B cell (primary cell): Measurements from ENCODE around the gene BRF1. TPM values are rescaled to one million over a fixed set of nuclear protein-coding genes. Genes with fewer than 3 reads are reported as not detected.
"Not testable (repeated sequence)": the region's sequence is repeated elsewhere in the genome, so short reads cannot be mapped to it uniquely, and the experiment has no call there.

Source experiments
- ATAC-seq: fragments of 200-7000 bp; cut with Tn5 transposase; one replicate; pipeline ENCODE4 v1.10.0; 2021; ENCODE audit warnings: low read depth, mild to moderate bottlenecking, moderate number of reproducible peaks, moderate library complexity
- CTCF ChIA-PET: fragments of 350-600 bp; sonication (Branson Sonifier 250); formaldehyde crosslinking; loops from one replicate; lab custom pipeline; 2021; ENCODE audit warnings: antibody characterized with exemption, inconsistent platforms; lab: Charles Lee
- POLR2A ChIA-PET: fragments of 350-600 bp; sonication (Branson Sonifier 250); formaldehyde crosslinking; loops from one replicate; lab custom pipeline; 2021; ENCODE audit warnings: antibody characterized with exemption; lab: Charles Lee
- DNase-seq: peaks from one replicate; pipeline ENCODE4 v3.0.0; 2013
- H2AFZ ChIP-seq: 2 replicates; pipeline ENCODE4 v1.6.1; 2012; ENCODE audit warnings: mild to moderate bottlenecking, low read depth, low read length; ENCODE audit not compliant: insufficient read depth, poor library complexity, severe bottlenecking
- H3K27ac ChIP-seq, 2 donors: 1 replicate in 1 of 2; 2 replicates in 1 of 2; pipeline ENCODE4 v1.5.1; 2012 to 2013; ENCODE audit warnings: low read length in 2 of 2, mild to moderate bottlenecking in 2 of 2, moderate library complexity in 1 of 2
- H3K27me3 ChIP-seq, 4 experiments: fragments of 200-600 bp in 1 of 4; sonication (generic) in 1 of 4; replicated peaks in 1 of 4; 1 replicate in 2 of 4; 2 replicates in 2 of 4; pipeline versions ENCODE4 v1.6.1 to v1.7.0; 2013 to 2016; ENCODE audit warnings: low read length in 3 of 4, mild to moderate bottlenecking in 2 of 4, mixed read lengths in 1 of 4, moderate library complexity in 1 of 4; ENCODE audit not compliant: insufficient read depth in 4 of 4, control insufficient read depth in 3 of 4; ENCODE audit errors: control extremely low read depth in 1 of 4
- H3K36me3 ChIP-seq, 2 experiments: replicated peaks in 1 of 2; 1 replicate in 1 of 2; 2 replicates in 1 of 2; pipeline versions ENCODE4 v1.6.1 to v1.7.1; 2013; ENCODE audit warnings: low read length in 1 of 2; ENCODE audit not compliant: insufficient read depth in 2 of 2, control insufficient read depth in 1 of 2; ENCODE audit errors: control extremely low read depth in 1 of 2, extremely low read depth in 1 of 2
- H3K4me1 ChIP-seq, 2 donors: fragments of 200-600 bp in 1 of 2; sonication (generic) in 1 of 2; 1 replicate in 1 of 2; 2 replicates in 1 of 2; pipeline versions ENCODE4 v1.5.1 to v1.6.1; 2013 to 2017; ENCODE audit warnings: low read length in 2 of 2; ENCODE audit not compliant: control insufficient read depth in 2 of 2, insufficient read depth in 2 of 2
- H3K4me2 ChIP-seq: replicated peaks from 2 replicates; pipeline ENCODE3; 2012; ENCODE audit warnings: mild to moderate bottlenecking, low read depth, low read length; ENCODE audit not compliant: poor library complexity, severe bottlenecking
- H3K4me3 ChIP-seq, 5 experiments: fragments of 200-600 bp in 1 of 5; sonication (generic) in 1 of 5; 1 replicate in 3 of 5; 2 replicates in 2 of 5; pipeline versions ENCODE4 v1.5.1 to v1.7.0; 2011 to 2016; ENCODE audit warnings: low read length in 4 of 5, mild to moderate bottlenecking in 4 of 5, low read depth in 2 of 5, control low read depth in 1 of 5, moderate library complexity in 1 of 5; ENCODE audit not compliant: insufficient read depth in 1 of 5; ENCODE audit errors: control extremely low read depth in 1 of 5, extremely low read depth in 1 of 5
- H3K79me2 ChIP-seq: fragments of 200-600 bp; sonication (generic); one replicate; pipeline ENCODE4 v1.6.0; 2016; ENCODE audit warnings: low read length; ENCODE audit not compliant: control insufficient read depth, insufficient read depth
- H3K9ac ChIP-seq: fragments of 200-600 bp; sonication (generic); 2 replicates; pipeline ENCODE4 v1.6.1; 2017; ENCODE audit warnings: mild to moderate bottlenecking, low read length, moderate library complexity
- H3K9me3 ChIP-seq, 3 donors: one replicate each; pipeline versions ENCODE4 v1.6.1 to v1.7.1; 2013; ENCODE audit warnings: low read length in 2 of 3; ENCODE audit not compliant: control insufficient read depth in 2 of 3, insufficient read depth in 1 of 3; ENCODE audit errors: control extremely low read depth in 1 of 3
- H4K20me1 ChIP-seq: 2 replicates; pipeline ENCODE4 v1.6.0; 2012; ENCODE audit warnings: mild to moderate bottlenecking, low read length; ENCODE audit not compliant: insufficient read depth, control insufficient read depth, poor library complexity, severe bottlenecking
- H3K27ac Mint-ChIP-seq: one replicate; pipeline ENCODE4 v1.8.0; 2021; ENCODE audit warnings: mixed read lengths
- H3K27me3 Mint-ChIP-seq: one replicate; pipeline ENCODE4 v1.8.0; 2021; ENCODE audit warnings: mixed read lengths
- H3K4me1 Mint-ChIP-seq: one replicate; pipeline ENCODE4 v1.8.0; 2021; ENCODE audit warnings: mixed read lengths
- H3K4me3 Mint-ChIP-seq: one replicate; pipeline ENCODE4 v1.8.0; 2021; ENCODE audit warnings: mixed read lengths
- H3K9me3 Mint-ChIP-seq: one replicate; pipeline ENCODE4 v1.8.0; 2022; ENCODE audit warnings: mixed read lengths; ENCODE audit not compliant: insufficient read depth
- EZH2 ChIP-seq: IDR thresholded peaks from 2 replicates; pipeline ENCODE4 v1.6.1; 2012; ENCODE audit warnings: borderline replicate concordance, low read depth, mild to moderate bottlenecking, moderate library complexity, low read length; ENCODE audit not compliant: insufficient read depth, poor library complexity, severe bottlenecking
- WGBS: methylation state at CpG from one replicate; pipeline ENCODE4 v1.1.5; 2013; ENCODE audit warnings: missing lambda C conversion rate; ENCODE audit not compliant: insufficient coverage; 5-methylcytosine and 5-hydroxymethylcytosine counted together
- intact Hi-C: fragments of 100-400 bp; cut with micrococcal nuclease; formaldehyde crosslinking; loops from one replicate; pipeline ENCODE4 v1.10.0; 2022
- polyA plus RNA-seq: library from polyadenylated mRNA; depleted of rRNA; stranded (reverse); fragments of >200 nt; gene quantifications from 2 replicates; pipeline ENCODE4 v1.2.3, GENCODE V29; 2012
- total RNA-seq, 2 donors: library from RNA; stranded (reverse); fragments of 120-200 nt in 1 of 2; gene quantifications; 1 replicate in 1 of 2; 2 replicates in 1 of 2; pipeline versions ENCODE4 v1.2.3 to v1.2.4, GENCODE V29; 2013 to 2022
- TF ChIP-seq, protein P1 (sequence below): fragments of 200-600 bp; IDR thresholded peaks from one replicate; pipeline ENCODE4 v1.8.0; 2022; ENCODE audit warnings: antibody characterized with exemption, mild to moderate bottlenecking

The BRF1 gene
- total and polyA plus RNA-seq, 2 donors (not counting 1 experiment from before 2014, with no cell fraction given) = 24.5 to 55.8 TPM

DNA sequence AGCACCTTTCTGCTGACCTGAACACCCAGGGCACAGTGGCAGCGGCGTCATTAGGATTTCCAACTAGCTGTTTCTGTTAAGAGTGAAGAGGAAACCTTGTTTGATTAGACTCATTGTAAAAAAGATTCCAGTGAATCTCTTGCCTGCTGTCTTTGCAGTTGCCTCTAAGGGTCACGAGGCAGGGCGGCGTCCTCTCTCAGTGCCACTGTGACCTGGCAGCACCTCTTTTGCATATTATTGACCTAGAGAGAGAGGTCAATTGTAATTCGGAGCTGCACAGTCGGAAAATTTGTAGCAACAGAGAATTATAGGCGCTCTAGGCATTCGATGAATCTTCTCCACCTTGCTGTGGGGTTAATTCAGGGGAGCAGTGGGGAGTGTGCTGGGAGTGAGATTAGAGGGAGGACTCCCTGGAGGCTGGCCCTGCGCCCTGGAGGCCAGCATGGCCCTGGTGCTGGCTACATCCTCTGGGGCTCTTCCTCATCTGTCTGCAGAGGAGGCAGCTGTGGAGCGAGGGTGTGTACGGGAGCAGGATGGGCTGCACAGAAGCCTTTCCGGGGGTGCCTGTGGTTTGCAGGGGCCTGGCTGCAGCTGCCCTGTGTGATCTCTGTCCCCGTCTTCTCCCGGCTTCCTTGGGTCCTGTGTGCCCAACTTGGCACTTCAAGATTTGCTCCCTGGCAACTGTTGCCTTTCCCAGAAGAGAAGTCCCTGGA, 28.0 kb upstream of the BRF1 start:
- ATAC-seq = no peak
- no peak overlapping the region for H3K27ac ChIP-seq
- H3K36me3 ChIP-seq = no peaks in the 10 kb centered on the region
- peaks cover 87% of the 10 kb centered on the region for H3K79me2 ChIP-seq
- POLR2A ChIA-PET = no interaction called here
- no peak overlapping the region for H3K4me3 ChIP-seq
- H3K4me1 Mint-ChIP-seq = peaks cover 15% of the 10 kb centered on the region
- H3K4me1 ChIP-seq = peaks cover 4 to 10% of the 10 kb centered on the region in 2 donors
- intact Hi-C loops = no loop called here
- H3K27ac Mint-ChIP-seq = no peak overlapping the region
- no peak overlapping the region for H2AFZ ChIP-seq
- peaks cover 77% of the 10 kb centered on the region for H4K20me1 ChIP-seq
- H3K9me3 ChIP-seq = peaks cover 0 to 8% (median 3%) of the 10 kb centered on the region in 3 donors
- CTCF ChIA-PET = interaction anchor here (0.5 to 0.9 kb wide), 2 partner anchors 23 to 362 kb away, joined by 3 to 4 read pairs; no protein-coding TSS in a partner anchor
- H3K27me3 Mint-ChIP-seq = no peaks in the 10 kb centered on the region
- no peak for DNase-seq
- no peak for TF ChIP-seq EZH2
- TF ChIP-seq, protein P1, sequence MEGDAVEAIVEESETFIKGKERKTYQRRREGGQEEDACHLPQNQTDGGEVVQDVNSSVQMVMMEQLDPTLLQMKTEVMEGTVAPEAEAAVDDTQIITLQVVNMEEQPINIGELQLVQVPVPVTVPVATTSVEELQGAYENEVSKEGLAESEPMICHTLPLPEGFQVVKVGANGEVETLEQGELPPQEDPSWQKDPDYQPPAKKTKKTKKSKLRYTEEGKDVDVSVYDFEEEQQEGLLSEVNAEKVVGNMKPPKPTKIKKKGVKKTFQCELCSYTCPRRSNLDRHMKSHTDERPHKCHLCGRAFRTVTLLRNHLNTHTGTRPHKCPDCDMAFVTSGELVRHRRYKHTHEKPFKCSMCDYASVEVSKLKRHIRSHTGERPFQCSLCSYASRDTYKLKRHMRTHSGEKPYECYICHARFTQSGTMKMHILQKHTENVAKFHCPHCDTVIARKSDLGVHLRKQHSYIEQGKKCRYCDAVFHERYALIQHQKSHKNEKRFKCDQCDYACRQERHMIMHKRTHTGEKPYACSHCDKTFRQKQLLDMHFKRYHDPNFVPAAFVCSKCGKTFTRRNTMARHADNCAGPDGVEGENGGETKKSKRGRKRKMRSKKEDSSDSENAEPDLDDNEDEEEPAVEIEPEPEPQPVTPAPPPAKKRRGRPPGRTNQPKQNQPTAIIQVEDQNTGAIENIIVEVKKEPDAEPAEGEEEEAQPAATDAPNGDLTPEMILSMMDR = no peak
- H3K4me2 ChIP-seq = no peak overlapping the region
- 69% methylated on average over 13 of the region's 15 CpGs for WGBS
- no peak overlapping the region for H3K9ac ChIP-seq
- H3K9me3 Mint-ChIP-seq = no peaks in the 10 kb centered on the region
- no peaks in the 10 kb centered on the region for H3K27me3 ChIP-seq
- no peak overlapping the region for H3K4me3 Mint-ChIP-seq

DNA sequence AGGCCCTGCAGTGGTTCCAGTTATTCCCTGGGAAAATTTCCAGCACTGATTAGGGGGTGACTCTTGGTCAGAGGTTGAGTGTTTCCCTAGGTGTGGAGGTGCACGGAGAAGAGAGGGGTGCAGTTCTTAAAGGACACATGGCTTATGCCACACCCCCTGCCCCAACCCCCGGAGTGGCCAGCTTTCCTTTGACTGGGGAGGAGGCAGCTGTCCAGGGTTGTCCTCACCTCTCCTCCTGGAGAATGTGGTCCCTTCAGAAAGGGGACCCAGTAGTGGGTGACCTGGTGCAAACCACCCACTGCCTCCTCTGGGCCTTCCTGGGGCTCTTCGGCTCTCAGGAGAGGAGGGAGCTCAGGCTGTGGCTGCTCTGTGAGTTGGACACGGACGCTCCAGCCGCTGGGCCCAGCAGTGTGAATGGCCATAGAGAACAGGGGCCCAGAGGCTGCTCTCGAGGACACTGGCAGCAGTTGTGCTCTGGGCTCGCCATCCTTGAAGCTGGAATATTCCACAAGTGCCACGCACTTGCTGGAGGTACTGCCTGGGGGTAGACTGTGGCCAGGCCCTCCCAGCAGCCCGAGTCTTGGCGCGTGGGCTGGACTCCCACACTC, 27.4 kb upstream of the BRF1 start:
- H3K27ac ChIP-seq = no peak overlapping the region
- H3K4me1 Mint-ChIP-seq = peaks cover 17% of the 10 kb centered on the region
- intact Hi-C loops = no loop called here
- H3K27me3 Mint-ChIP-seq = no peaks in the 10 kb centered on the region
- peaks cover 77% of the 10 kb centered on the region for H4K20me1 ChIP-seq
- 92% methylated on average over 12 of the region's 12 CpGs for WGBS
- H3K36me3 ChIP-seq = no peaks in the 10 kb centered on the region
- no peak overlapping the region for H2AFZ ChIP-seq
- peaks cover 4 to 10% of the 10 kb centered on the region in 2 donors for H3K4me1 ChIP-seq
- H3K79me2 ChIP-seq = peaks cover 87% of the 10 kb centered on the region
- H3K4me3 Mint-ChIP-seq = no peak overlapping the region
- H3K4me3 ChIP-seq = no peak overlapping the region
- TF ChIP-seq EZH2 = no peak
- TF ChIP-seq, protein P1 = no peak
- H3K27ac Mint-ChIP-seq = no peak overlapping the region
- ChIA-PET POLR2A (no interaction called here), CTCF (interaction anchor here (0.5 to 0.9 kb wide), 2 partner anchors 24 to 361 kb away, joined by 3 to 4 read pairs; no protein-coding TSS in a partner anchor)
- no peaks in the 10 kb centered on the region for H3K27me3 ChIP-seq
- no peak overlapping the region for H3K9ac ChIP-seq
- ATAC-seq = no peak
- H3K9me3 ChIP-seq = peaks cover 0 to 8% (median 3%) of the 10 kb centered on the region in 3 donors
- DNase-seq = no peak
- H3K4me2 ChIP-seq = no peak overlapping the region
- H3K9me3 Mint-ChIP-seq = no peaks in the 10 kb centered on the region

- H3K9me3 ChIP-seq, H3K36me3 ChIP-seq, H3K27me3 ChIP-seq, H3K27ac ChIP-seq, POLR2A ChIA-PET, H3K9ac ChIP-seq, H3K27me3 Mint-ChIP-seq, H3K27ac Mint-ChIP-seq, H3K4me3 Mint-ChIP-seq, ATAC-seq, intact Hi-C loops, H3K4me2 ChIP-seq, H3K9me3 Mint-ChIP-seq, DNase-seq, H2AFZ ChIP-seq, H3K4me3 ChIP-seq, H3K4me1 ChIP-seq: not testable (repeated sequence)
- WGBS = 94% methylated on average over 17 of the region's 17 CpGs
- H3K79me2 ChIP-seq = peaks cover 88% of the 10 kb centered on the region
- peaks cover 17% of the 10 kb centered on the region for H3K4me1 Mint-ChIP-seq
- H4K20me1 ChIP-seq = peaks cover 78% of the 10 kb centered on the region
- CTCF ChIA-PET = interaction anchor here (0.9 kb wide), 1 partner anchor 24 kb away, joined by 4 read pairs; no protein-coding TSS in a partner anchor
Measured at GRCh38 chr14:105327695-105328045, 26.9 kb upstream of the BRF1 start.
